Measurements from ENCODE around the gene ARMC2.

- TF ChIP-seq POLR2AphosphoS5 (IDR thresholded peaks at IDR 0.05) (no peak), POLR2A (IDR thresholded peaks at IDR 0.05) (no peak), CTCF (IDR thresholded peaks at IDR 0.05) (no peak)
Measured at GRCh38 chr6:109007521-109007920, 159.3 kb downstream of the ARMC2 start.
